ENCODE data around the gene GPR61. TPM values are rescaled to one million over a fixed set of nuclear protein-coding genes. Genes with fewer than 3 reads are reported as not detected.

Gene GPR61, protein sequence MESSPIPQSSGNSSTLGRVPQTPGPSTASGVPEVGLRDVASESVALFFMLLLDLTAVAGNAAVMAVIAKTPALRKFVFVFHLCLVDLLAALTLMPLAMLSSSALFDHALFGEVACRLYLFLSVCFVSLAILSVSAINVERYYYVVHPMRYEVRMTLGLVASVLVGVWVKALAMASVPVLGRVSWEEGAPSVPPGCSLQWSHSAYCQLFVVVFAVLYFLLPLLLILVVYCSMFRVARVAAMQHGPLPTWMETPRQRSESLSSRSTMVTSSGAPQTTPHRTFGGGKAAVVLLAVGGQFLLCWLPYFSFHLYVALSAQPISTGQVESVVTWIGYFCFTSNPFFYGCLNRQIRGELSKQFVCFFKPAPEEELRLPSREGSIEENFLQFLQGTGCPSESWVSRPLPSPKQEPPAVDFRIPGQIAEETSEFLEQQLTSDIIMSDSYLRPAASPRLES
- not detected in 5 replicates for total RNA-seq (2022; extraction: Qiagen RNA extraction)

GRCh38 chr1:109539676-109540075 is at the start of gene GPR61:
Gene GPR61, plus strand, starts transcription at chr1:109539872. Its CDS starts 3,151 bp downstream, at chr1:109543023.

DNA sequence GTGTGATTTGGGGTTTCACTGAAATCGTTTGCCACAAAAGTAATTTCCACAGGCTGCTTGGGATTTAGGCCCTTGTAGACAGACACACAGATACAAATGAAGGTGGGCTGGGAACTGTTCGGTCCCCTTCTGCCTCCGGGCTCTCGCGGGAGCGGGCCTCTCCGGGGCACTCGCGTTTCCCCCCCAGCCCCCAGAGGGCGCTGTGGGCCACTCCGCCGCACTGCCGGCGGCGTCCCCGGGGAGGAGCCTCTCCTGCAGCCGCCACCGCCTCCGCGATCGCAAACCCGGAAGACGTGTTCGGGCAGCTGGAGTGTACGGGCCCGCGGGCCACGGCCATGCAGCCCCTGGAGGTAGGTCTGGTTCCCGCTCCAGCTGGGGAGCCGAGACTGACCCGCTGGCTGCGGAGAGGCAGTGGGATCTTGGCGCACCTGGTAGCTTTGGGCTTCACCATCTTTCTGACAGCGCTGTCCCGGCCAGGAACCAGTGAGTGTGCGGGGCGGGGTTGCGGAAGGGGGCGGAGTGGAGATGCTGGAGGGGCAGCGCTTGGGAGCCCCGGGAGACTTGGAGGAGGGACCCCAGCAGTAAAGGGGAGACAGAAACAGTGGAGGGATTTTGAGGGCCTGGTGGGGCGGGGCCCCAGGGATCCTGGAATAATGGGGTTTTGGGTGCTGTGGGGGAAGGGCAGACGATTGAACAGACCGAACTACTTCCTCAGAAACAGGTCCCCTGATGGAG is 45.7 kb upstream of the GPR61 start, which contains the start of gene CYB561D1:
CYB561D1 (plus strand) TSS at position 290 of the 735 bp plus-strand sequence; CDS start at position 336, 46 bp downstream.

GRCh38 chr1:109509176-109510134 is 30.2 kb upstream of the GPR61 start, which contains the start of gene AMIGO1:
Gene AMIGO1, minus strand, starts transcription at chr1:109509727. Its CDS starts 815 bp downstream, at chr1:109508912.

DNA sequence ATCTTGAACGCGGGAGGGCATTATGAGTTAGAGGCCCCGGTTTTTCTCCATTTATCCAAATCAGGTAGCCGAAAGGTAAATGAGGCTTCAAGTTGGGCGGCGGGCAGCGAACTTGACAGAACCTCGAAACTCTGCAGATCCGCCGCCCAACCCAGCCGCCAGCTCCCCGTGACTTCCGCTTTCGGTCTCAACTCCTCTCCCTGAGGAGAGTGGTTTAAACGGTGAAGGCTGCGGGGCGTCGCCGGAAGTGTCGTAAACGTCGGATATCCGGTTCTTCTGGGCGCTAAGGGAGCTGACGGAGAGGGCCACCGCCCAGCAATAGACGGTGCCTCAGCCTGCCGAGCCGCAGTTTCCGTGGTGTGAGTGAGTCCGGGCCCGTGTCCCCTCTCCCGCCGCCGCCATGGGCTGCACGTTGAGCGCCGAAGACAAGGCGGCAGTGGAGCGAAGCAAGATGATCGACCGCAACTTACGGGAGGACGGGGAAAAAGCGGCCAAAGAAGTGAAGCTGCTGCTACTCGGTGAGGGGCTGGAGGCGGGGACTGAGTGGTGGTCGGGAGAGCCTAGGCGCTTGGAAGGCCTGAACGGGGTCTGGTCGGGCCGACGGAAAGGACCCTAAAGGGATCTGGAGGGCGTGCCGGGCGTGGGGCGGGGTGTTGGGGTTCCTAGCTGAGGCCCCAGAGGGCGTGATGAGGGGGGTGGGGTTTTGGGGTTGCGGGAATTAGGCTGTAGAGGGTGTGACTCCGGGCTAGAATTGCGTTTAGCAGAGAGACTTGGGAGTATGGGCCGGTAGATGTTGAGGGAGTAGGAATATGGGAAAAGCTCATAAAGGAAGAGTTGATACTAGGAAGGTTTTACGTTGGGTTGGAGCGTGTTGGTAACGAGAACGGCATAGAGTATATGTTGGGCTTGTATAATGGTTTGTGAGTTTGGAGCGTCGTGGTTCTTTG is 8.9 kb downstream of the GPR61 start, which contains the start of gene GNAI3:
GNAI3 (plus strand) TSS at position 295 of the 947 bp plus-strand sequence; CDS start at position 401, 106 bp downstream.

Other genes with a start within 250 kb of the GPR61 start
- 0.25 TPM in 1 of 5 replicates, not detected in the others for gene MYBPHL, start 232.9 kb upstream of the GPR61 start, total RNA-seq (2022; extraction: Qiagen RNA extraction)
- 3.4 to 4.6 TPM (median 4.3 TPM) in 5 replicates for gene SORT1, start 142.0 kb upstream of the GPR61 start, total RNA-seq (2022; extraction: Qiagen RNA extraction)
- 100 to 117 TPM (median 108 TPM) in 5 replicates for gene PSMA5, start 113.4 kb upstream of the GPR61 start, total RNA-seq (2022; extraction: Qiagen RNA extraction)
- 0.06 to 0.13 TPM (median 0.10 TPM) in 4 of 5 replicates, not detected in the other for gene SYPL2, start 73.3 kb upstream of the GPR61 start, total RNA-seq (2022; extraction: Qiagen RNA extraction)
- gene ATXN7L2, start 56.0 kb upstream of the GPR61 start, total RNA-seq (2022; extraction: Qiagen RNA extraction), result 1.9 to 2.8 TPM (median 2.3 TPM) in 5 replicates
- 4.0 to 5.0 TPM (median 4.4 TPM) in 5 replicates for gene CYB561D1, start 45.8 kb upstream of the GPR61 start, total RNA-seq (2022; extraction: Qiagen RNA extraction)
- 1.0 to 1.4 TPM (median 1.3 TPM) in 5 replicates for gene AMIGO1, start 30.1 kb upstream of the GPR61 start, total RNA-seq (2022; extraction: Qiagen RNA extraction)
- gene GNAI3, start 8.7 kb downstream of the GPR61 start, total RNA-seq (2022; extraction: Qiagen RNA extraction), result 4.7 to 5.5 TPM (median 5.2 TPM) in 5 replicates
- 0.13 to 0.17 TPM (median 0.17 TPM) in 3 of 5 replicates, not detected in the others for gene GNAT2, start 79.7 kb downstream of the GPR61 start, total RNA-seq (2022; extraction: Qiagen RNA extraction)
- gene AMPD2, start 80.0 kb downstream of the GPR61 start, total RNA-seq (2022; extraction: Qiagen RNA extraction), result 20.6 to 28.6 TPM (median 23.1 TPM) in 5 replicates
- 8.6 to 11.1 TPM (median 9.3 TPM) in 5 replicates for gene GSTM4, start 116.2 kb downstream of the GPR61 start, total RNA-seq (2022; extraction: Qiagen RNA extraction)
- 2.9 to 3.6 TPM (median 3.4 TPM) in 5 replicates for gene GSTM2, start 128.2 kb downstream of the GPR61 start, total RNA-seq (2022; extraction: Qiagen RNA extraction)
- gene GSTM1, start 147.9 kb downstream of the GPR61 start, total RNA-seq (2022; extraction: Qiagen RNA extraction), result not detected in 5 replicates
- gene GSTM5, start 172.4 kb downstream of the GPR61 start, total RNA-seq (2022; extraction: Qiagen RNA extraction), result not detected in 5 replicates
- 21.6 to 28.4 TPM (median 23.1 TPM) in 5 replicates for gene GSTM3, start 201.2 kb downstream of the GPR61 start, total RNA-seq (2022; extraction: Qiagen RNA extraction)
- gene EPS8L3, start 224.1 kb downstream of the GPR61 start, total RNA-seq (2022; extraction: Qiagen RNA extraction), result 0.52 to 1.1 TPM (median 0.94 TPM) in 5 replicates

All from A549 treated with Mapracorat at 1 μM for 4 hours (cell line).